Natural killer cell (primary cell): ENCODE measurements around the gene CNP. TPM values are rescaled to one million over a fixed set of nuclear protein-coding genes. Genes with fewer than 3 reads are reported as not detected.
A peak's percentile ranks its signal among the peaks of the same experiment; 100 is the strongest.
"Not testable (repeated sequence)": the region's sequence is repeated elsewhere in the genome, so short reads cannot be mapped to it uniquely, and the experiment has no call there.

ENCODE experiments used
- ATAC-seq, 3 donors: fragments of 150-1000 bp in 2 of 3; fragments of 200-7000 bp in 1 of 3; cut with Tn5 transposase; 1 replicate in 1 of 3; 2 replicates in 2 of 3; pipeline ENCODE4 v1.10.0; 2021; ENCODE audit warnings: mild to moderate bottlenecking in 2 of 3, moderate library complexity in 2 of 3
- DNase-seq, 2 donors: peaks; one replicate each; pipeline versions ENCODE4 v3.0.0 to v3.0.0-alpha.2; 2013 to 2021; ENCODE audit warnings: mixed read lengths in 1 of 2
- H3K27ac ChIP-seq: one replicate; pipeline ENCODE4 v1.5.1; 2013; ENCODE audit warnings: mild to moderate bottlenecking, low read length
- H3K27me3 ChIP-seq: one replicate; pipeline ENCODE4 v1.6.1; 2013; ENCODE audit warnings: low read length; ENCODE audit not compliant: control insufficient read depth, insufficient read depth
- H3K36me3 ChIP-seq: one replicate; pipeline ENCODE4 v1.6.1; 2013; ENCODE audit warnings: low read length; ENCODE audit not compliant: control insufficient read depth, insufficient read depth
- H3K4me1 ChIP-seq: one replicate; pipeline ENCODE4 v1.6.1; 2013; ENCODE audit warnings: low read length; ENCODE audit not compliant: control insufficient read depth, insufficient read depth
- H3K4me3 ChIP-seq: one replicate; pipeline ENCODE4 v1.5.1; 2013; ENCODE audit warnings: low read length
- H3K9me3 ChIP-seq: one replicate; pipeline ENCODE4 v1.6.1; 2013; ENCODE audit warnings: low read length; ENCODE audit not compliant: control insufficient read depth, insufficient read depth
- H3K27ac Mint-ChIP-seq, 2 donors: one replicate each; pipeline ENCODE4 v1.8.0; 2022; ENCODE audit warnings: mild to moderate bottlenecking in 2 of 2, mixed read lengths in 2 of 2, moderate library complexity in 1 of 2
- H3K27me3 Mint-ChIP-seq, 2 donors: one replicate each; pipeline ENCODE4 v1.8.0; 2022; ENCODE audit warnings: low read depth in 2 of 2, mixed read lengths in 2 of 2
- H3K36me3 Mint-ChIP-seq: one replicate; pipeline ENCODE4 v1.8.0; 2022; ENCODE audit warnings: mixed read lengths
- H3K4me1 Mint-ChIP-seq, 2 donors: one replicate each; pipeline ENCODE4 v1.8.0; 2022; ENCODE audit warnings: mixed read lengths in 2 of 2
- H3K4me3 Mint-ChIP-seq: one replicate; pipeline ENCODE4 v1.8.0; 2022; ENCODE audit warnings: mild to moderate bottlenecking, moderate library complexity, mixed read lengths
- H3K9me3 Mint-ChIP-seq, 2 donors: one replicate each; pipeline ENCODE4 v1.8.0; 2022; ENCODE audit warnings: mixed read lengths in 2 of 2
- CTCF ChIP-seq: fragments of 200-600 bp; IDR thresholded peaks from one replicate; pipeline ENCODE4 v1.8.0; 2022; ENCODE audit warnings: antibody characterized with exemption
- WGBS: methylation state at CpG from one replicate; pipeline ENCODE4 v1.1.7; 2013; ENCODE audit warnings: missing lambda C conversion rate; ENCODE audit not compliant: insufficient coverage; 5-methylcytosine and 5-hydroxymethylcytosine counted together
- intact Hi-C: fragments of 100-400 bp; cut with micrococcal nuclease; formaldehyde crosslinking; loops from one replicate; pipeline ENCODE4 v1.14.2; 2022
- total RNA-seq, 4 donors: library from RNA; stranded (reverse); fragments of 120-200 nt in 1 of 4; gene quantifications; one replicate each; pipeline versions ENCODE4 v1.2.3 to v1.2.4, GENCODE V29; 2013 to 2022

CNP gene
- total RNA-seq, 3 donors from 2014 or later (not counting 1 experiment from before 2014, with no cell fraction given): 32.4 to 44.8 (median 38.2) TPM

- H3K9me3 ChIP-seq: no peaks in the 10 kb centered on the region
- H3K4me1 Mint-ChIP-seq: peaks cover 62 to 67% of the 10 kb centered on the region in 2 donors
- no peaks in the 10 kb centered on the region for H3K9me3 Mint-ChIP-seq
- peaks cover 9% of the 10 kb centered on the region for H3K36me3 ChIP-seq
- TF ChIP-seq CTCF: no peak
- H3K27ac Mint-ChIP-seq: peak overlapping the region in 1 of 2 donors; percentile 44
- ATAC-seq (no peak), DNase-seq (no peak)
- H3K27me3 ChIP-seq: no peaks in the 10 kb centered on the region
- H3K4me3 Mint-ChIP-seq: no peak overlapping the region
- H3K27ac ChIP-seq: no peak overlapping the region
- WGBS: 94% methylated on average over 4 of the region's 4 CpGs
- H3K4me1 ChIP-seq: peaks cover 11% of the 10 kb centered on the region
- H3K4me3 ChIP-seq: no peak overlapping the region
- H3K27me3 Mint-ChIP-seq: no peaks in the 10 kb centered on the region
- H3K36me3 Mint-ChIP-seq: no peaks in the 10 kb centered on the region
- intact Hi-C loops: no loop called here
These were observed 42.6 kb downstream of the CNP start for GRCh38 chr17:42009170-42009569.

DNA sequence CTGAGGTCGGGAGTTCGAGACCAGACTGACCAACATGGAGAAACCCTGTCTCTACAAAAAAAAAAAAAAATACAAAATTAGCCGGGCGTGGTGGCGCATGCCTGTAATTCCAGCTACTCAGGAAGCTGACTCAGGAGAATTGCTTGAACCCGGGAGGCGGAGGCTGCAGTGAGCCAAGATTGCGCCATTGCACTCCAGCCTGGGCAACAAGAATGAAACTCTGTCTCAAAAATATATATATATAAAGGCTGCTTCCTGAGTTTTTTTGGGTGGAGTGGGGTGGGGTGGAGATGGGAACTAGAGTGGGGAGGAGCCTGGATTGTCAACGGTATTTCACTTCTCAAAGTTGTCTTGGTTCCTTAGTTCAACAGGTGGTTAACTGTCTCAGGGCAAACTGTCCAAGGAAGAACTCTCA lies 43.7 kb downstream of the CNP start:
- H3K9me3 Mint-ChIP-seq, intact Hi-C loops, H3K36me3 Mint-ChIP-seq, H3K36me3 ChIP-seq, H3K27me3 ChIP-seq, ATAC-seq, H3K27ac ChIP-seq, H3K4me3 ChIP-seq, H3K27me3 Mint-ChIP-seq, H3K9me3 ChIP-seq, DNase-seq: not testable (repeated sequence)
- 70% methylated on average over 8 of the region's 9 CpGs for WGBS
- Mint-ChIP-seq H3K4me1 (peaks cover 54 to 60% of the 10 kb centered on the region in 2 donors), H3K27ac (peak overlapping the region; percentile 39 to 44), H3K4me3 (peak overlapping the region; percentile 15)
- H3K4me1 ChIP-seq: peaks cover 16% of the 10 kb centered on the region

DNA sequence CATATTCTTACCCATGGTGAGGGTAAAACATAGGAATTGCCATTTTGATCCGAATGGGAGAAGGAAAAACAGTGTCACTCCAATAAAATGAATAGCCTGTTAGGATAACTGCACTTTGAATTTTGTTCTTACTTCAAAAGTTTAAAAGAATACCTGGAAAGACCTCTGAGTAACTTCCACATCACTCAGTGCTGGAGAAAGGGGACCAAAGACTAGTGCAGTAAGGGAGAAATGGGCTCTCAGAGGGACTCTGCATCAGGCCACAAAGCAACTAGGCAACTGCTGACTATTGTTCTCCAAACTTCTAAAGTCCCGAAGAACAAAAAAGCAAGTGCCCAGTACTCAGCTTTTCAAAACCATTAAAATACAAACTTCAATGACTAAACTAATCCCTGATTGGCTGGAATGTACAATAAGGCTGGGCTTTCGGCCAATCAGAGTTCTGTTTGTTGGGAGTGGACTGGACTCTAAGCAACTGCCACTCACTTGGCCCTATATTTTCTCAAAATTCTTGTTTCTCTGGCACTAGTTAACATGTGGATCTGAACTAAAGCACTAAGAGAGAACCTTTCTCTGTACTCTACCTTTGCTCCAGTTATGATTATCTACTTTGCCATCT lies 44.4 kb downstream of the CNP start:
- Histone ChIP-seq H3K36me3 (peaks cover 9% of the 10 kb centered on the region), H3K27me3 (no peaks in the 10 kb centered on the region), H3K4me1 (peaks cover 24% of the 10 kb centered on the region), H3K4me3 (no peak overlapping the region), H3K9me3 (no peaks in the 10 kb centered on the region), H3K27ac (no peak overlapping the region)
- Mint-ChIP-seq H3K9me3 (no peaks in the 10 kb centered on the region), H3K4me1 (peaks cover 59 to 65% of the 10 kb centered on the region in 2 donors), H3K4me3 (peak overlapping the region; percentile 15), H3K27ac (peak overlapping the region; percentile 29 to 39), H3K27me3 (no peaks in the 10 kb centered on the region), H3K36me3 (no peaks in the 10 kb centered on the region)
- no peak for TF ChIP-seq CTCF
- no peak for ATAC-seq
- intact Hi-C loops: no loop called here
- WGBS: 97% methylated on average over 3 of the region's 3 CpGs
- no peak for DNase-seq

DNA sequence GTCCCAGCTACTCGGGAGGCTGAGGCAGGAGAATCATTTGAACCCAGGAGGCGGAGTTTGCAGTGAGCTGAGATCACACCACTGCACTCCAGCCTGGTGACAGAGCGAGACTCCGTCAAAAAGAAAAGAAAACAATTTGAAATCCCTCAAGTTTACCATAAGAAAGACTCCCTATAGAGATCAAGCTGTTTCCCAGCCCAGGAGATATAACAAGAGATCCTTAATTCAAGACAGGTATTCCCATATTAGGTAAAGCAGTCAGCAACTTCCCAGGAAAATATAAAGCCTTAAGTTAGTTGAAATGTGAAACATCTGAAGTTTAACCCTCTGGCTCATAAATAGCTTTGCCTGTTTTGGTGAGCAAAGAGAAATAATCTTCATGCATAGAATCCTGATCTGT lies 45.8 kb downstream of the CNP start:
- H3K9me3 ChIP-seq, H3K4me3 Mint-ChIP-seq, ATAC-seq, H3K36me3 Mint-ChIP-seq, H3K27ac ChIP-seq, H3K4me3 ChIP-seq, H3K27me3 Mint-ChIP-seq, H3K9me3 Mint-ChIP-seq, H3K27me3 ChIP-seq, H3K36me3 ChIP-seq, DNase-seq, H3K27ac Mint-ChIP-seq, intact Hi-C loops: not testable (repeated sequence)
- WGBS: 93% methylated on average over 4 of the region's 4 CpGs
- peaks cover 68 to 74% of the 10 kb centered on the region in 2 donors for H3K4me1 Mint-ChIP-seq
- H3K4me1 ChIP-seq: peaks cover 30% of the 10 kb centered on the region

DNA sequence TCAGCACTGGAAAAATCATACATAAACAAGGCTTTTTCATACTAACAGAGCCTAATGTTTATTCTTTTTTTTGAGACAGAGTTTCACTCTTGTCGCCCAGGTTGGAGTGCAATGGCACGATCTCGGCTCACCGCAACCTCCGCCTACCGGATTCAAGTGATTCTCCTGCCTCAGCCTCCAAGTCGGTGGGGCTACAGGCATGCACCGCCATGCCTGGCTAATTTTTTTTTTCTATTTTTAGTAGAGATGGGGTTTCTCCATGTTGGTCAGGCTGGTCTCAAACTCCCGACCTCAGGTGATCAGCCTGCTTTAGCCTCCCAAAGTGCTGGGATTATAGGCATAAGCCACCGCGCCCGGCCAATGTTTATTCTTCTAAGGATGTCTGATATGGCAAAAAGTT lies 47.1 kb downstream of the CNP start:
- peaks cover 41% of the 10 kb centered on the region for H3K4me1 ChIP-seq
- H3K27ac ChIP-seq, H3K36me3 Mint-ChIP-seq, H3K4me3 Mint-ChIP-seq, H3K36me3 ChIP-seq, H3K9me3 ChIP-seq, intact Hi-C loops, H3K27me3 ChIP-seq, H3K9me3 Mint-ChIP-seq, ATAC-seq, H3K27me3 Mint-ChIP-seq, H3K4me3 ChIP-seq, DNase-seq: not testable (repeated sequence)
- Mint-ChIP-seq H3K27ac (peak overlapping the region in 1 of 2 donors; percentile 56), H3K4me1 (peaks cover 80 to 87% of the 10 kb centered on the region in 2 donors)
- 98% methylated on average over 12 of the region's 12 CpGs for WGBS
